ENCODE measurements around the gene JPT1.
"Not testable (repeated sequence)": the region's sequence is repeated elsewhere in the genome, so short reads cannot be mapped to it uniquely, and the experiment has no call there.

DNA sequence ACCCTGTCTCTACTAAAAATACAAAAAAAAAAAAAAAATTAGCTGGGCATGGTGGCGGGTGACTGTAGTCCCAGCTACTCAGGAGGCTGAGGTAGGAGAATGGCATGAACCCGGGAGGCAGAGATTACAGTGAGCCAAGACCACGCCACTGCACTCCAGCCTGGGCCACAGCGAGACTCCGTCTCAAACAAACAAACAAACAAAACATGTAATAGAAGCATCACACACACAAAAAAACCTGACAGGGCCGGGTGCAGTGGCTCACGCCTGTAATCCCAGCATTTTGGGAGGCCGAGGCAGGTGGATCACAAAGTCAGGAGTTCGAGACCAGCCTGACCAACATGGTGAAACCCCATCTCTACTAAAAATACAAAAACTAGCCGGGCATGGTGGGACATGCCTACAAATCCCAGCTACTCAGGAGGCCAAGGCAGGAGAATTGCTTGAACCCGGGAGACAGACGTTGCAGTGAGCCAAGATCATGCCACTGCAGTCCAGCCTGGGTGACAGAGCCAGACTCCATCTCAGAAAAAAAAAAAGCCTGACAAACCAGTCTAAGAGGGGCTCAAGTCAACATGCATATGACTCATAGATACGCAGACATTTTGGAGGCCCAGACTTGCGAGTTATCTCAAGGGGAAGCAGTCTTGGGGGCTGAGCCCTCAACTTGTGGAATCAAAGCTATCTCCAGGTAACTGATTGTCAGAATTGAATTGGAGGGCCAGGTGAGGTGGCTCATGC lies 20.5 kb downstream of the JPT1 start:
- not testable (repeated sequence) for TF ChIP-seq PKNOX1, FOXK2, NFRKB (IDR thresholded peaks at IDR 0.05)

Data from HEK293T (cell line).